Fibroblast of upper back skin (primary cell): Measurements from ENCODE around the gene ACTL6A.
A peak's percentile ranks its signal among the peaks of the same experiment; 100 is the strongest.
"Not testable (repeated sequence)": the region's sequence is repeated elsewhere in the genome, so short reads cannot be mapped to it uniquely, and the experiment has no call there.

Experiments used
- DNase-seq: peaks from one replicate; pipeline ENCODE4 v3.0.0-alpha.2; 2013

ACTL6A gene

GRCh38 chr3:179562591-179563270, at the start of gene ACTL6A:
Gene ACTL6A (plus strand): TSS chr3:179562926. CDS start chr3:179563093, 167 bp downstream.
- DNase-seq = peak; percentile 100

GRCh38 chr3:179513862-179514261, 48.9 kb upstream of the ACTL6A start:
- peak; percentile 66 for DNase-seq

GRCh38 chr3:179516461-179517251, 46.1 kb upstream of the ACTL6A start:
- not testable (repeated sequence) for DNase-seq

- DNase-seq = no peak
Observed at GRCh38 chr3:179526482-179526881, 36.2 kb upstream of the ACTL6A start.

- peak; percentile 80 for DNase-seq
Observed at GRCh38 chr3:179526989-179527391, 35.7 kb upstream of the ACTL6A start.

GRCh38 chr3:179528772-179529171, 34.0 kb upstream of the ACTL6A start:
- no peak for DNase-seq

GRCh38 chr3:179531576-179531975, 31.1 kb upstream of the ACTL6A start:
- no peak for DNase-seq

- no peak for DNase-seq
Observed at GRCh38 chr3:179533274-179533673, 29.5 kb upstream of the ACTL6A start.

- no peak for DNase-seq
Observed at GRCh38 chr3:179536256-179536655, 26.5 kb upstream of the ACTL6A start.

GRCh38 chr3:179541094-179541493, 21.6 kb upstream of the ACTL6A start:
- no peak for DNase-seq

- no peak for DNase-seq
Observed at GRCh38 chr3:179541596-179541995, 21.1 kb upstream of the ACTL6A start.

GRCh38 chr3:179542375-179542774, 20.4 kb upstream of the ACTL6A start:
- DNase-seq = no peak

GRCh38 chr3:179544981-179545645, 17.6 kb upstream of the ACTL6A start:
- DNase-seq = peak; percentile 91

- no peak for DNase-seq
Observed at GRCh38 chr3:179546814-179547241, 15.9 kb upstream of the ACTL6A start.

GRCh38 chr3:179551349-179552105, 11.2 kb upstream of the ACTL6A start:
- DNase-seq = no peak

GRCh38 chr3:179558742-179559364, 3.9 kb upstream of the ACTL6A start:
- peak; percentile 82 for DNase-seq

GRCh38 chr3:179560791-179561190, 1.9 kb upstream of the ACTL6A start:
- no peak for DNase-seq

- DNase-seq = peak; percentile 58
Observed at GRCh38 chr3:179563271-179563783, 601 bp downstream of the ACTL6A start.

GRCh38 chr3:179565496-179565895, 2.8 kb downstream of the ACTL6A start:
- DNase-seq = no peak

- no peak for DNase-seq
Observed at GRCh38 chr3:179580992-179581391, 18.3 kb downstream of the ACTL6A start.

- DNase-seq = no peak
Observed at GRCh38 chr3:179589143-179589542, 26.4 kb downstream of the ACTL6A start.

- no peak for DNase-seq
Observed at GRCh38 chr3:179590669-179591068, 27.9 kb downstream of the ACTL6A start.
